ENCODE results near the gene TSHZ2. TPM values are rescaled to one million over a fixed set of nuclear protein-coding genes. Genes with fewer than 3 reads are reported as not detected.
A peak's percentile ranks its signal among the peaks of the same experiment; 100 is the strongest.

TSHZ2 gene
- total and polyA plus RNA-seq, 2 donors (not counting 3 experiments of a cell fraction or from before 2014, with no cell fraction given), result not detected

GRCh38 chr20:53079828-53080686, 107.9 kb downstream of the TSHZ2 start:
- no peak for TF ChIP-seq GATA2 (IDR thresholded peaks at IDR 0.05; ENCODE audit: insufficient read depth, insufficient read length, low read depth, low read length)
- no peak for TF ChIP-seq POLR2AphosphoS5 (IDR thresholded peaks at IDR 0.05; ENCODE audit: insufficient read depth, low read depth, low read length)
- TF ChIP-seq MYC (IDR thresholded peaks at IDR 0.05; ENCODE audit: low read depth, low read length), result no peak
- no peak for TF ChIP-seq EZH2 (IDR thresholded peaks at IDR 0.05; ENCODE audit: borderline replicate concordance, low read depth, low read length, severe bottlenecking)
- no peak for TF ChIP-seq CTCF (IDR thresholded peaks at IDR 0.05; ENCODE audit: extremely low read depth in 1 of 2, insufficient read depth in 1 of 2, low read depth in 1 of 2, low read length in 2 of 2)
- no peak for TF ChIP-seq FOS (IDR thresholded peaks at IDR 0.05; ENCODE audit: borderline replicate concordance, insufficient read depth, low read length)
- TF ChIP-seq JUN (IDR thresholded peaks at IDR 0.05; ENCODE audit: borderline replicate concordance, insufficient read depth, insufficient read length, low read depth), result no peak
- TF ChIP-seq POLR2A (IDR thresholded peaks at IDR 0.05; ENCODE audit: low read depth, low read length), result no peak
- no peak for TF ChIP-seq MAX (IDR thresholded peaks at IDR 0.05; ENCODE audit: insufficient read depth, insufficient read length)
- peak; percentile 64 for FAIRE-seq
- ChIA-PET POLR2A (no interaction called here), CTCF (interaction anchor here (0.9 kb wide), 1 partner anchor 768 kb away, joined by 3 read pairs; no protein-coding TSS in a partner anchor)
- no peaks in the 10 kb centered on the region for H3K9me3 ChIP-seq (replicated peaks; ENCODE audit: control insufficient read depth, insufficient read depth, low read length)
- peak overlapping the region; percentile 46 for H3K27ac ChIP-seq (ENCODE audit: insufficient read depth, low read depth, low read length)
- BruUV-seq (replicated peaks), result no TSS peak
- peak overlapping the region in 1 of 3 experiments; percentile 9 for H3K4me3 ChIP-seq (replicated peaks in 1 of 3; ENCODE audit: insufficient read depth in 1 of 3, low read depth in 1 of 3, low read length in 3 of 3)
- peaks cover 32% of the 10 kb centered on the region for H3K4me1 ChIP-seq (ENCODE audit: control insufficient read depth, extremely low read depth, insufficient read depth, low read length)
- dilution Hi-C loops (cut with MboI; ENCODE audit: extremely low pct_ligation_motif_present, low sequenced_read_pairs), result no loop called here
- H3K79me2 ChIP-seq (ENCODE audit: control insufficient read depth, insufficient read depth, low read length), result no peaks in the 10 kb centered on the region
- no peaks in the 10 kb centered on the region for H3K27me3 ChIP-seq (ENCODE audit: control insufficient read depth in 2 of 2, insufficient read depth in 2 of 2, low read length in 2 of 2)
- H2AFZ ChIP-seq (ENCODE audit: low read depth, low read length), result no peak overlapping the region
- no peaks in the 10 kb centered on the region for H3K9me1 ChIP-seq (replicated peaks; ENCODE audit: control insufficient read depth, extremely low read depth, insufficient read depth, low read length)
- peak overlapping the region; percentile 63 for H3K4me2 ChIP-seq (ENCODE audit: insufficient read depth, low read length)
- DNase-seq (ENCODE audit: low read depth, low spot score), result peak; percentile 10
- no peaks in the 10 kb centered on the region for H4K20me1 ChIP-seq (replicated peaks; ENCODE audit: control insufficient read depth, extremely low read depth, insufficient read depth, low read length)
- no peak overlapping the region for H3K9ac ChIP-seq (replicated peaks; ENCODE audit: extremely low read depth, insufficient read depth, low read length)
- intact Hi-C loops (cut with micrococcal nuclease), result loop anchor here (5.0 to 10.0 kb wide), 2 partner anchors 635 to 862 kb away; no protein-coding TSS in a partner anchor
- no peaks in the 10 kb centered on the region for H3K36me3 ChIP-seq (ENCODE audit: control insufficient read depth in 2 of 2, extremely low read depth in 1 of 2, insufficient read depth in 2 of 2, low read length in 2 of 2)
